ENCODE data around the gene TRIM71. TPM values are rescaled to one million over a fixed set of nuclear protein-coding genes. Genes with fewer than 3 reads are reported as not detected.

TRIM71 gene
- total RNA-seq, 1 experiment from 2014 or later = 0.17 TPM

GRCh38 chr3:32820430-32820829 lies 2.6 kb downstream of the TRIM71 start:
- H3K27me3 ChIP-seq (ENCODE audit: insufficient read depth, low read length) = no peaks in the 10 kb centered on the region
- H3K79me2 ChIP-seq (ENCODE audit: insufficient read depth, low read length) = no peaks in the 10 kb centered on the region
- H2AFZ ChIP-seq (ENCODE audit: low read depth, low read length, poor library complexity, severe bottlenecking) = no peak overlapping the region
- RAD21 ChIA-PET (ENCODE audit: low non-redundant PET in 1 of 2, low total read pairs in 2 of 2, uncharacterized antibody in 2 of 2, unreplicated experiment in 2 of 2) = no interaction called here
- no peak overlapping the region for H3K4me2 ChIP-seq (ENCODE audit: low read length)
- no peak for TF ChIP-seq MAX (IDR thresholded peaks at IDR 0.05)
- TF ChIP-seq EGR1 (IDR thresholded peaks at IDR 0.05; ENCODE audit: low read depth) = no peak
- TF ChIP-seq CBX3 (IDR thresholded peaks at IDR 0.05; ENCODE audit: low read depth) = no peak
- no peak for TF ChIP-seq CTCF (IDR thresholded peaks at IDR 0.05 in 2 of 3, conservative IDR thresholded peaks at IDR 0.05 in 1 of 3; ENCODE audit: borderline replicate concordance in 1 of 3, insufficient read depth in 1 of 3, low read depth in 2 of 3, low read length in 2 of 3)
- TF ChIP-seq REST (IDR thresholded peaks at IDR 0.05; ENCODE audit: low read depth) = no peak
- TF ChIP-seq CEBPB (IDR thresholded peaks at IDR 0.05; ENCODE audit: low read depth) = no peak
- CTCF ChIA-PET = no interaction called here
- no peaks in the 10 kb centered on the region for H3K4me1 ChIP-seq (ENCODE audit: control insufficient read depth in 1 of 2, insufficient read depth in 2 of 2, low read length in 2 of 2)
- H3K27ac ChIP-seq (ENCODE audit: low read depth, low read length) = no peak overlapping the region
- no peak overlapping the region for H3K9ac ChIP-seq (ENCODE audit: low read length)
- POLR2A ChIA-PET = no interaction called here
- H3K9me3 ChIP-seq (ENCODE audit: control insufficient read depth in 1 of 2, insufficient read depth in 1 of 2, low read depth in 1 of 2, low read length in 2 of 2) = no peaks in the 10 kb centered on the region
- no peaks in the 10 kb centered on the region for H3K36me3 ChIP-seq (ENCODE audit: control insufficient read depth in 1 of 2, insufficient read depth in 2 of 2, low read length in 2 of 2)
- no peaks in the 10 kb centered on the region for H3K9me2 ChIP-seq (ENCODE audit: insufficient read depth)
- no peaks in the 10 kb centered on the region for H4K20me1 ChIP-seq (ENCODE audit: insufficient read depth)
- ATAC-seq (no peak), DNase-seq (ENCODE audit: low read depth, low spot score) (no peak)
- no peak overlapping the region for H3K4me3 ChIP-seq (replicated peaks in 1 of 2; ENCODE audit: low read depth in 1 of 2, low read length in 2 of 2)
- intact Hi-C loops (cut with micrococcal nuclease) = no loop called here
- BruUV-seq (replicated peaks) = no TSS peak

All from HCT116 (cell line).